D721Med (cell line): ENCODE data around the gene COP1.
A peak's percentile ranks its signal among the peaks of the same experiment; 100 is the strongest.

Experiments used
- DNase-seq: peaks from one replicate; pipeline ENCODE4 v3.0.0; 2011; ENCODE audit warnings: low spot score; ENCODE audit not compliant: insufficient read length
- FAIRE-seq: peaks from 2 replicates; lab custom pipeline; 2011; peaks lifted over from hg19 to GRCh38; lab: Jason Lieb, UNC
- TF ChIP-seq, protein P1 (sequence below): IDR thresholded peaks from 2 replicates; pipeline ENCODE4 v1.5.1; 2012; ENCODE audit warnings: mild to moderate bottlenecking, control low read depth; ENCODE audit not compliant: insufficient read depth; ENCODE audit errors: missing control alignments

COP1 gene

GRCh38 chr1:176051902-176052518, 155.1 kb downstream of the COP1 start:
- DNase-seq (no peak), FAIRE-seq (peak; percentile 92)
- TF ChIP-seq, protein P1, sequence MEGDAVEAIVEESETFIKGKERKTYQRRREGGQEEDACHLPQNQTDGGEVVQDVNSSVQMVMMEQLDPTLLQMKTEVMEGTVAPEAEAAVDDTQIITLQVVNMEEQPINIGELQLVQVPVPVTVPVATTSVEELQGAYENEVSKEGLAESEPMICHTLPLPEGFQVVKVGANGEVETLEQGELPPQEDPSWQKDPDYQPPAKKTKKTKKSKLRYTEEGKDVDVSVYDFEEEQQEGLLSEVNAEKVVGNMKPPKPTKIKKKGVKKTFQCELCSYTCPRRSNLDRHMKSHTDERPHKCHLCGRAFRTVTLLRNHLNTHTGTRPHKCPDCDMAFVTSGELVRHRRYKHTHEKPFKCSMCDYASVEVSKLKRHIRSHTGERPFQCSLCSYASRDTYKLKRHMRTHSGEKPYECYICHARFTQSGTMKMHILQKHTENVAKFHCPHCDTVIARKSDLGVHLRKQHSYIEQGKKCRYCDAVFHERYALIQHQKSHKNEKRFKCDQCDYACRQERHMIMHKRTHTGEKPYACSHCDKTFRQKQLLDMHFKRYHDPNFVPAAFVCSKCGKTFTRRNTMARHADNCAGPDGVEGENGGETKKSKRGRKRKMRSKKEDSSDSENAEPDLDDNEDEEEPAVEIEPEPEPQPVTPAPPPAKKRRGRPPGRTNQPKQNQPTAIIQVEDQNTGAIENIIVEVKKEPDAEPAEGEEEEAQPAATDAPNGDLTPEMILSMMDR = no peak

DNA sequence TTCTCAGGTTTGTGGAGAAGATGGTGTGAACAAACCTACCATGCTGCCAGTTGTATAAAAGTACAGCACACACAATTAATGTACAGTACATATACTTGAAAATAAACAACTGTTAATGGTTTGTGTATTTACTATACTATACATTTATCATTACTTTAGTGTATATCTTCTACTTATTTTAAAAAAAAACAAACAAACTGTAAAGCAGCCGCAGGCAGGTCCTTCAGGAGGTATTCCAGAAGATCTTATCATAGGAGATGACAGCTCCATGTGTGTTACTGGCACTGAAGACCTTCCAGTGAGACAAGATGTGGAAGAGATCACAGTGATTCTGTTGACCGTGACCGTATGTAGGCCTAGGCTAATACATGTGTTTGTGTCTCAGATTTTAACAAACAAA, 155.7 kb downstream of the COP1 start:
- FAIRE-seq (no peak), DNase-seq (no peak)
- TF ChIP-seq, protein P1 = no peak

DNA sequence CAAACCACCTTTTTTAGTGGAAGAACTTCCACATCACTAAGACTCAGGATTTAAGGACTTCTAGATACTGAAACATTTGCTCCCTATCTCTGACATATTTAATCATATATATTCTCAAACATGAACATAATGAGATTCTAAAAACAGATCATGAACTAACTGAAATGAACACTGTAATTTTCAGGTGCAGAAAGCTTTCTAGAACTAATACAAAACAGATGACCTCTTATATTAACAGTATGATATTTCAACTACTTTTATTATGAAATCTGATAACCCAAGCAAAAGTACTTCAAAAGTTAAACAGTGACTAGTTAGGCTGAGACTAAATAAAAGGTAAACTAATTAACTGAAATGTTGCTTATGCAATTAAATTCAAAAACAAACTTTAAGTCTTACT, 157.5 kb downstream of the COP1 start:
- FAIRE-seq = peak; percentile 53
- no peak for DNase-seq
- TF ChIP-seq, protein P1 = no peak

- DNase-seq = no peak
- TF ChIP-seq, protein P1 = no peak
- FAIRE-seq = no peak
These were observed 160.2 kb downstream of the COP1 start for GRCh38 chr1:176046926-176047325.

GRCh38 chr1:176043537-176043936, 163.5 kb downstream of the COP1 start:
- FAIRE-seq (peak; percentile 21), DNase-seq (no peak)
- TF ChIP-seq, protein P1 = no peak

GRCh38 chr1:176033881-176034280, 173.2 kb downstream of the COP1 start:
- FAIRE-seq (peak; percentile 11), DNase-seq (no peak)
- TF ChIP-seq, protein P1 = no peak

GRCh38 chr1:176033474-176033873, 173.6 kb downstream of the COP1 start:
- TF ChIP-seq, protein P1 = no peak
- no peak for FAIRE-seq
- DNase-seq = no peak
